Lower lobe of right lung (tissue), 2 donors: Measurements from ENCODE around the gene BCL11B. TPM values are rescaled to one million over a fixed set of nuclear protein-coding genes. Genes with fewer than 3 reads are reported as not detected.

ENCODE experiments used
- ATAC-seq, 2 donors: fragments of 200-7000 bp; cut with Tn5 transposase; one replicate each; pipeline ENCODE4 v1.9.1; 2020 to 2022; ENCODE audit warnings: mild to moderate bottlenecking in 2 of 2, moderate library complexity in 2 of 2
- DNase-seq: peaks from one replicate; pipeline ENCODE4 v3.0.0-alpha.2; 2020
- H3K27ac ChIP-seq: fragments of 200-600 bp; one replicate; pipeline ENCODE4 v1.8.0; 2022
- H3K27me3 ChIP-seq: fragments of 200-600 bp; one replicate; pipeline ENCODE4 v1.8.0; 2022; ENCODE audit warnings: low read depth
- H3K36me3 ChIP-seq: fragments of 200-600 bp; one replicate; pipeline ENCODE4 v1.8.0; 2022; ENCODE audit warnings: mild to moderate bottlenecking
- H3K4me1 ChIP-seq: fragments of 200-600 bp; one replicate; pipeline ENCODE4 v1.8.0; 2022
- H3K4me3 ChIP-seq: fragments of 200-600 bp; one replicate; pipeline ENCODE4 v1.8.0; 2022; ENCODE audit warnings: mild to moderate bottlenecking
- H3K9me3 ChIP-seq: fragments of 200-600 bp; one replicate; pipeline ENCODE4 v1.8.0; 2022
- CTCF ChIP-seq: fragments of 200-600 bp; IDR thresholded peaks from one replicate; pipeline ENCODE4 v1.8.0; 2022; ENCODE audit warnings: antibody characterized with exemption, mild to moderate bottlenecking
- intact Hi-C: fragments of 100-400 bp; cut with DNase I; formaldehyde crosslinking; loops from one replicate; pipeline ENCODE4 v1.11.0; 2022
- total RNA-seq: library from RNA; stranded (reverse); fragmentation: NEBNext Ultra II Directional; extraction: Animal tissue kit (Norgen Biotek cat#: 25700); gene quantifications from one replicate; pipeline ENCODE4 v1.2.1, GENCODE V29; 2021
- donor health status: DM: no; HTN: yes; CAD: no; lungs with severe emphysema.

The BCL11B gene
- total RNA-seq, 1 donor from 2014 or later = 2.3 TPM

DNA sequence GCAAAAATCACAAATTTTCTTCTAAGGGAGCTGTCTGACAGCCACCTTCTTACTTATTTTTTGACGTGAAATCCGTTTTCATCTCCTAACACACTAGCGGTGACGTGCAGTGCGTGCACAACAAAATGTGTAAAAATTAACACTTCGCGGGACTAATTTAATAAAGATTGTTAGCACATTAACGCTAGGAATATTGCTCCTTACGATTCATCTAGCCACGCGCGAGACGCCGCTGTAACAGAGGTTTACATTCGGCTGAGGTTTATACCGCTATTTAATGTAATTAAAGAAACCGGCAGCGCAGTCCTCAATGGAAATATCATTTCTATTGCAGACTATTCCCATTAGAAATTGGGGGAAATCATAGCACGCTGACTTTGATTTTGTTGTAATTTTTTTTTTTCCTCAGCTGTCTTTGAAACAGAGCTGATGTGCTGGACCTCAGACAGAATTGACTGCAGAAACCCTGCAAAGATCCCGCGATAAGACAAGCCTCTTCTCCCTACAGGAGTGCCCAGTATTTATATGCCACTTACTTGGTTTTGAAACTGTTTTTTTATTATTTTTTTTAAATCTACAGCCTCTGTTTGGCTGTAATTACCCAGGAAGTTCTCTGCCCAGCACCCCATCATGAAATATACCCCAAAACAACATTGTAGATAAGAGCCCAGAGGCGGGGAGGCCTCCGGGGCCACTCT, 31.2 kb downstream of the BCL11B start:
- Histone ChIP-seq H3K27ac (no peak overlapping the region), H3K27me3 (peaks cover 30% of the 10 kb centered on the region), H3K4me1 (no peaks in the 10 kb centered on the region), H3K4me3 (no peak overlapping the region), H3K36me3 (no peaks in the 10 kb centered on the region), H3K9me3 (peaks cover 2% of the 10 kb centered on the region)
- intact Hi-C loops = no loop called here
- ATAC-seq = no peak
- DNase-seq = peak; percentile 7
- TF ChIP-seq CTCF = no peak

DNA sequence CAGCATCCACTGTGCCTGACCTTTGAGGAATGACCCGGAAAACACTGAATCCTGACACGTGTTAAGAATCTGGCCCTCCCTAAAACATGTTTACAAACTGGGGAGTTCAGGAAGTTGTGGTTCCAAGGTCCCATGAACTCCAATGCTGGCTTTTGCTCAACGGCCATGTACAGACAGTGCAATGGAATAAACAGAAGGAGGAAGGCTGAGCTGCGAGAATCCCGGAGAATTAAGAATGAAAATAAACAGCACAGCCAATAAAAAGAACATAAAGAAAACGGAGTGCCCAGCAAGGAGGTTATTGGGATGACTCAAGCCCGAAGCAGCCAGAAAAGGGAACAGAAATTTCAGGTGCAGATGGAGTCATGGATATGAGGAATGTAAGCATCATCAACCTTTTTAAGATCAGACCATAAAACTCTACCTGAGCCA, 32.3 kb downstream of the BCL11B start:
- Histone ChIP-seq H3K27ac (no peak overlapping the region), H3K4me3 (no peak overlapping the region), H3K4me1 (no peaks in the 10 kb centered on the region), H3K36me3 (no peaks in the 10 kb centered on the region), H3K27me3 (peaks cover 19% of the 10 kb centered on the region), H3K9me3 (peaks cover 12% of the 10 kb centered on the region)
- TF ChIP-seq CTCF = no peak
- no peak for ATAC-seq
- DNase-seq = no peak
- intact Hi-C loops = no loop called here

DNA sequence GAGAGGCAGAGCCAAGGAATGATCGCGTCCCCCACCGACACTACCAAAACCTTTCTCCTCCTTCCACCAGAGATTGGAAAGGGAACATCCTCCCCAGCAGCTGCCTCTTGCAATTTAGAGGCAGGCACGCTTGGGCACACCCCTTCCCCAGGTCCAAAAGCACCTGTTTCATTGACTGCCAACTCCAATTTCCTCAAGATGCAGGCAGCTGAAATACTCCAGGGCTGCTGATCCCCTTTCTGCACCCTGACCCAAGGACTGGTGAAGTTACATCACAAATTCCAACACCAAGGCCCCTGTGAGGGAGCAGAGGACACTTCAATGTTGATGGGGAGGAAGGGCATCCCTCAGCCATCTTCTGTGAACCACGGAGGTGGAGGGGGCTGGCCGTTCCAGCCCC, 33.8 kb downstream of the BCL11B start:
- DNase-seq (no peak), ATAC-seq (no peak)
- intact Hi-C loops = no loop called here
- Histone ChIP-seq H3K9me3 (peaks cover 12% of the 10 kb centered on the region), H3K4me1 (no peaks in the 10 kb centered on the region), H3K27ac (no peak overlapping the region), H3K4me3 (no peak overlapping the region), H3K36me3 (no peaks in the 10 kb centered on the region), H3K27me3 (peaks cover 12% of the 10 kb centered on the region)
- no peak for TF ChIP-seq CTCF

- DNase-seq (peak; percentile 9), ATAC-seq (no peak)
- Histone ChIP-seq H3K27me3 (peaks cover 13% of the 10 kb centered on the region), H3K4me1 (no peaks in the 10 kb centered on the region), H3K27ac (no peak overlapping the region), H3K9me3 (peaks cover 12% of the 10 kb centered on the region), H3K4me3 (no peak overlapping the region), H3K36me3 (no peaks in the 10 kb centered on the region)
- intact Hi-C loops = no loop called here
- TF ChIP-seq CTCF = no peak
Measured at GRCh38 chr14:99237288-99237687, 34.7 kb downstream of the BCL11B start.

DNA sequence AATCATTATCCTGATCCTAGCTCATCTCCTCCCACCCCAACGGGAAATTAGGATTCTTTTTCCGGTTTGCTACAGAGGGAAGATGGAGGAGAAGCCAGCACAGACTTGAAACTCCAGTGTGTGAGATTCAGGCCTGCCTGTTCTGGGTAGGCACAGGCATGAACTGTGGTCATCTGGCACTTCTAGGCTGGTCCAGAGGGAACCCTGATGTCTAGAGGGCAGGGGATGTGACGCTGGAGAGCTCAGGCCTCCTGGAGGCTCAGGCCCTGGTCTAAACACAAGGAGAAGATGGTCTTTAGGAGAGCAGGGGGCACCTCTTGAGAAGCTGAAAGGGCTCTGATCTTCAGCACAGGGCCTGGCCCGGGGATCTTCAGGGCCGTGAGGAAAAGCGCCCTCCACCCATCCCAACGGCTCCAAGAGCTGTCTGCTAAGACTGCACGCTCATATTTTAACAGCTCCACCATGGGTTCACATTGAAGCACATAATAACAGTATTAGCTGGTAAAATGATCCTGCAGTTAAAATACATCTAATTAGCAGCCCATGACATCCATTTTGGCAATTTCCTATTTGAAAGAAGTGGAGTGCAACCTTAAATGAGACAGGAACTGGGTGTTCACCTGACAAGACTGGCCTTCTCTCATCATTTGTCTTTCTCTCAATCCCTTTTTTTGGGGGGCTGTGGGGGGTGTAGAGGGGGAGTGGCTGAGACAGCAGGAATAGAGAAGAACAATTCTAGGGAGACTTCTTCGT, 35.4 kb downstream of the BCL11B start:
- Histone ChIP-seq H3K27ac (no peak overlapping the region), H3K4me3 (no peak overlapping the region), H3K36me3 (no peaks in the 10 kb centered on the region), H3K27me3 (peaks cover 21% of the 10 kb centered on the region), H3K9me3 (peaks cover 12% of the 10 kb centered on the region), H3K4me1 (peaks cover 4% of the 10 kb centered on the region)
- ATAC-seq = no peak
- no peak for TF ChIP-seq CTCF
- intact Hi-C loops = no loop called here
- DNase-seq = no peak
